Stimulated activated CD4-positive, alpha-beta T cell treated with anti-CD3 and anti-CD28 coated beads, Interleukin-1b, Interleukin-23, amount 100 ng/mL, for 24 hours (primary cell): ENCODE measurements around the gene AFF3.

Experiments used
- DNase-seq, 4 experiments: peaks; one replicate each; pipeline ENCODE4 v3.0.0-alpha.2; 2020; ENCODE audit warnings: low read depth in 4 of 4, low spot score in 1 of 4

Gene AFF3

GRCh38 chr2:100011272-100011731, 131.1 kb downstream of the AFF3 start:
- no peak for DNase-seq

- DNase-seq, result no peak
Observed at GRCh38 chr2:100010606-100011005, 131.8 kb downstream of the AFF3 start.

GRCh38 chr2:100009743-100010142, 132.6 kb downstream of the AFF3 start:
- no peak for DNase-seq

DNA sequence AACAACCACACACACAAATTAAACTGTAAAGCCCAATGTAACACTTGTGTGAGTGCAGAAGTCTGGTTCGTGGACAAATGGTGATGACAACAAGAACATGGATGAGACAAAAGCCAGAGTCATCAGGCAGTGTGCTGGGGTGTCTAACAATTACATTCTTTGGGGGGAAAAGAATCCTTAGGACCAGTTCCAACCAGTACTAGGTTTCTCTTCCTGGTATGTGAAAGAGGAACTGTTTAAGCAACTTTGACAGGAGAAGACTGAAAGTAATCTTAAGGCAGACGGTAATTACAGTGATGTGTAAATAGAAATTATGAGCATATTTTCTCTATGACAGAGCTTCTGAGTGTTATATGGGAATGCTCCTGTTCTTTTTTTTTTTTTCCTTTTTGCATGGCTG, 133.4 kb downstream of the AFF3 start:
- no peak for DNase-seq

- DNase-seq, result no peak
Observed at GRCh38 chr2:100006516-100006915, 135.9 kb downstream of the AFF3 start.

DNA sequence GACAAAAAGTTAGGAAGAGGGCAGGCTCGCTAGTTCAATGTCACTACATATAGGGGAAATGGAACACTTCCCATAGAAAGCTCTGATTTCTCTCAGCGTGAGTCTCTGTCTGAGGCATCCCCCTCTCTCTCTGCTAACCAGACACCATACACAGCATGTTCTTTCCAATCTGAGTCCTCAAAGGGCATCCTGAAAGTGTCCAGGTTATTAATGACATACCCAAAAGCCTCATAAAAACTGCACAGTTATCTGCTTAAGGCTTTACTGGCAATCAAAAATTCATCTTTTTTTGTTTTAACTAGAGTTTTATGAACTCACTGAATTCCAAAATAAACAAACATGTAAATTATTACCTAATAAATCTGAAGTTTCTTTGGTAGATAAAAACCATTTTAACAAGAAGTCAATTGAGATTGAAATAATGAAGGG, 137.4 kb downstream of the AFF3 start:
- no peak for DNase-seq

DNA sequence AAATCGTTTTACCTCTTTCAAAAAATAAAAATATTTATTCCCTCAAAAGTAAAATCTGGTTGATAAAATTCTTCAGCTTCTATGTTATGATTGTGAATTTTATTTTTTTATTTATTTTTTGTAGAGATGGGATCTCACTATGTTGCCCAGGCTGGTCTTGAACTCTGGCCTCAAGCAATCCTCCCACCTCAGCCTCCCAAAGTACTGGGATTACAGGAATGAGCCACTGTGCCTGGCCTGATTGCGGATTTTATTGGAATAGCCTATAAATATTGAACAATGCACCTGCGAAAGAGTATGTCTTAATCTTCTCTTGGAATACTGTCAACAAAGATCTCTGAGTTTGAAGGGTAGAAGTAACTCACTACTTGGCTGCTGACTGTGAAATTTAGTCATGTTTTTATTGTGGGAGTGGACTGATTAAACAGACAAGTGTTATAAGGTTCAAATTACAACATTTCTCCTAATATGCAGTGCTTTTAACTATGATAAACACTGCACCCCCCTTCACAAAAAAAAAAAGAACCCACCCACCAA, 138.0 kb downstream of the AFF3 start:
- no peak for DNase-seq

DNA sequence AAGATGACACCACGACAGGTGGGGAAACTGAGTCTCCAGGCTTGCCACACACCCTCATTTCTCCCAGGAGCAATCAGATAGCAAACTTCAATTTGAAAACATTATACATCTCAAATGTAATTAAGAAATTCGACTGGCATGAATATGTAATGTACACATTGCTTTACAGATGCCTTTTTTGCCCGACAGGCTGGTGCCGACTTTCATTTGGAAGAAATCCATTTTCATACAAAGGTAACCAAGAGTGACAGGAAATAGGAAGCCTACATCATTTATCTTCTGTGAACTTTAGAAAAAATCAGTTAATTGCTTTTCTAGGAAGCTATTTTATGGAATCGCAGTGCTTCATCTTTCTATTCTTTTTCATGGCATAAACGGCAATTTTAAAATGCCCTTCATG, 140.3 kb downstream of the AFF3 start:
- no peak for DNase-seq

- no peak for DNase-seq
Observed at GRCh38 chr2:100000915-100001707, 141.3 kb downstream of the AFF3 start.

DNA sequence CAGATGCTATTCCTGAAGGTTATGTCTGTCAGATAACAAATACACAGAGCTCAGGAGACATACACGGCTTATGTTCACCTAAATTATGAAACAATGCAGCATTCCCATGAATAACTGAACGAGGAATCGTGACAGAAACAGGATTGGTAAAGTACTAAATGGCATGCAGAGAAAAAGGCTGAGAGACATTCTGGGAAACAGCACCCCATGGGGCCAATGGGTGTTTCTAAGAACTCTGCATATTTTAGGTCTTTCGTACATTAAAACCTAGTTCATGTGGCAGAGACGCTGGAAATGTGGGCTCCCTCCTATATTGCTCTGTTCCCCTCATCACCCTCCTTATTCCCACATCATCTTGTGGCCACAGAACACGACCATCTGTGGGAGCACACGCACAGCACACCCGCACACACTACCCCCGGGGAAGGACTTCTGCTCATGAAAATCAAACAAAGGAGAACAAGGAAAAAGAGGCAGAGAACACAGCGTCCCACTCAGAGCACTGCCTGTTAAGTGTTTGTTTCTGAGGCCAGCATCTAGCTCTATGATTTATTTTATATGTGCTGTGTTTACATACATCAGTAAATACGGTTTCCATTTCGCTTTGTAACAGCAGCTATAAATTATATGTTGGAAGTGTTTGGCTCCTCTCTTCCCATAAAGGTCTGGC, 143.6 kb downstream of the AFF3 start:
- no peak for DNase-seq

- no peak for DNase-seq
Observed at GRCh38 chr2:99989905-99990304, 152.5 kb downstream of the AFF3 start.

DNA sequence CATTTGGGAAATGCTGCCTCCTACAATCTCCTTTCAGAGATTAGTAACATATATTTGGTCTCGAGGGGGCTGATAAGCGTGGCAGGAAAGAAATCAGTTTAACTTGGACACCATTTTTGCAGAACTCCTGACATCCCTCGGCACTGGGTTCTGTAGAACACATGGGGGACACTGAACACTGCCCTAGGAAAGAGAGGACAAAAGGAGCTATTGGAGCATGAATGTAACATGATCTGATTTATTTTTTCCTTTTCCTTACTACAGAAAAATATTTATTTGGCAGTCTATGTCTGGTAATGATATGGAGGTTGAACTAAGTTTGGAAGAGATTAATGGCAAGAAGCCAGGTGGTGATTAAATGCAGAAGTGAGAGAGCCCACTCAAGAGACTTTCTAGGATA, 153.8 kb downstream of the AFF3 start:
- no peak for DNase-seq

DNA sequence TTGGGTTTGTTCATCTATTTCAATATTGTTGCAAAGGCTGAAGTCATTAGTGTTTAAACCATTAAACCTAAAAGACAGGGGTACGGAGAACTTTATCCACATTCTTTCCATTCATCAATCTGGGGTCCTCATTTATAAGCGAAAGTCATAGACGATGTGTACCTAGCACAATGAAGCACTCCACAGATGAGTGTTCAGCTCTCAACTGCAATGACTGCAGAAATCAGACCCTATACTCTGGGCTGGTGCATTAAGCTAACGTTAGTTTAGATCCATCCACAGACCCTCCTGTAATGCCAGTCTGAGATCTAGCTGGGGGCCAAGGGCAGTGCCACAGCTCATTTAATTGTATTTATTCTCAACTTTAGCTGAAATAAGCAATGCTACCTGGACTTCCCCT, 155.2 kb downstream of the AFF3 start:
- DNase-seq, result no peak

DNA sequence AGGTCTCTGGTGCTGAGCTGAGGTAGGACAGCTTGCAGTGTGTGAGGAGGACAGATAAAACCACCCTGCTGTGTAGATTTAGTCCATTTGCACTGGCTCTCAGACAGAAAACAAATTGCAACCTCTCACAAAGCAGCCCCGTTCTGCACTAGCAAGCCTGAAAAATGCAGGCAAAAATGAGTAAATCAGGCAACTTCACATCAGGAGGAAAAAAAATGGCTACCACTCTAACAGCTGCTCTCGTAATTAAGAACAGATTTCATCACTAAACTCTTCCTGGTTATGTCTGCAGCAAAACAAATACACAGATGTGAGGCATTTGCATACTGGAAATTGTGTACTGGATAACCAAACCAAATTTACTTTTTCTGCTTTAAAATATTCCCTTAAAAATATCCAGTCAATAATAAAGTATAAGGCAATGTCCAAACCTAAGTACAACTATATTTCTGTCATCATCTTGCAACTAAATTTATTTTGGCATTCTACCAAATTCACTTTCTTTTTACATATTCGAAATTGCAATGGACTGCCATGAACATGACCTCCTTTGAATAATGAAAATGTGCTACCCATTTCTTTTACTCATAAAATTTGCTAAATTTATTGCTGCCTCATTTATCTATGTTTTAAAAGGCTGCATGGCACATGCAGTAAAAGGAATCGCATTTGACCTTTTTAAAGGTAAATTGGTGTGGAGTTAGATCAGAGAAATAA, 157.4 kb downstream of the AFF3 start:
- no peak for DNase-seq

DNA sequence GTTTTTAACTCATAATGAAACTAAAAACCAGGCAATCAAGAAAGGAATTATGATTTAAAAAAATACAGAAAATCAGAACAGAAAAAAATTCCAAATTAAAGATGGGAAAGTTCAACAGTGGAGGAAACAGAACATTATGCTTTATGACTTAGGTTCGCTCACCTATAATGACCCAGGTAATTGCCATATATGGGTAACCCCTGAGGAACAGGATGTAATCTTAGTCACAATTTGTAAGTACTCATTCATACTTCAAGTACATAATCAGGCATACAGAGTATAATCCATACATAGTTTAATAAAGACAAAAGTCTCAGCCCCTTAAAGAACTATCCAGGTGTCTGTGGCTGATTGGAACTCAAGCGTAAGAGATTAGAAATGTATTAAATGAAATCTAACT, 159.6 kb downstream of the AFF3 start:
- no peak for DNase-seq

DNA sequence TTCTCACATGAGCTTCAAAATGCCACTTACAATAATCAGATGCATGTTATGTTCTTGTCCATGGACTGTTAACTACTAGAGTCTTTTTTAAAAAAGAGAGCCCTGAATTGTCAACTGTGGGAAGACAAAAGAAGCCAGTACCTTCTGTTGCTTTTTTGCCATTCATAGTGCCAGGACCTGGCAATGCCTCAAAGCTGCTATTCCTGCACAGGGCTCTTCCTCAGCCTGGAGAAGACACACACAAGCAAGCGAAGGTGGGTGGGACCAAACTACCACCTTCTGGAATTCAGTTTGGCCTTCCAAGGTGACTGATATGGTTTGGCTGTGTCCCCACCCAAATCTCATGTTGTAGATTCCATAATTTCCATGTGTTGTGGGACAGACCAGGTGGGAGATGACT, 160.6 kb downstream of the AFF3 start:
- DNase-seq, result no peak

- no peak for DNase-seq
Observed at GRCh38 chr2:99980176-99980575, 162.2 kb downstream of the AFF3 start.

DNA sequence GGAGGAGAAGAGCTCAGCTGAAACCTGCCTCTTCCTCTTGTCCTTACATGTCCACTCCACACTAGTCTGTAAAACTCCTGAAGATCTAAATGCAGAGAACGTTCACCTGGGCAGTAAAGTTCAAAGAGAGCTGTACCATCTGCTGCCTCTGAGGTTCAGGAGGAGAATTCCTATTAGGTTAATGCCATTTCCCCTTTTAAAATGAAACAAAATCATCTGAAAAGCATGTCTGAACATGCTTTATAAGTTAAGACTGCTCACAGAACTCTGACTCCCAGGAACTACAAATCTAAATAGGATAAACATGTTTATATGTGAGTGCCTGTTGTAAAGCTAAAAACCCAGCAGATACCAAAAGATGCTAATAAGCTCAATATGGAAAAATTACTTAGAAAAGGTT, 164.4 kb downstream of the AFF3 start:
- no peak for DNase-seq

DNA sequence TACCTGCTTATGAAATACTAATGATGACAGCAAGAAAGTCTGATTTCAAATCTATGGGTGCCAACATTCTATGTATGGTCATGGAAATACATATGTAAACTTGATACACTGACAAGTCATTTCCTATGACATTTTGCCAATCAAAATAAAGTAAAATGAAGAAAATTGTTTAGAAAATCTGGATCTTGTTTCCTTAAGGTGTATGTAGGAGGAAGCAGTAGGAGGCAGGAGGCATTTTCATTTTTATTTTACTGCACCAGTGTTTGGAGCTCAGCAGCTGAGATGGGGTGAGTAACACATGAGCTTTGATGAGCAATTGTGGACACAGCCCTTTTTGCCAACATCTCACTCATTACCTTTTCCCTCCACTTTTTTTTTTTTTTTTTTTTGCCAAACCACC, 167.0 kb downstream of the AFF3 start:
- no peak for DNase-seq

DNA sequence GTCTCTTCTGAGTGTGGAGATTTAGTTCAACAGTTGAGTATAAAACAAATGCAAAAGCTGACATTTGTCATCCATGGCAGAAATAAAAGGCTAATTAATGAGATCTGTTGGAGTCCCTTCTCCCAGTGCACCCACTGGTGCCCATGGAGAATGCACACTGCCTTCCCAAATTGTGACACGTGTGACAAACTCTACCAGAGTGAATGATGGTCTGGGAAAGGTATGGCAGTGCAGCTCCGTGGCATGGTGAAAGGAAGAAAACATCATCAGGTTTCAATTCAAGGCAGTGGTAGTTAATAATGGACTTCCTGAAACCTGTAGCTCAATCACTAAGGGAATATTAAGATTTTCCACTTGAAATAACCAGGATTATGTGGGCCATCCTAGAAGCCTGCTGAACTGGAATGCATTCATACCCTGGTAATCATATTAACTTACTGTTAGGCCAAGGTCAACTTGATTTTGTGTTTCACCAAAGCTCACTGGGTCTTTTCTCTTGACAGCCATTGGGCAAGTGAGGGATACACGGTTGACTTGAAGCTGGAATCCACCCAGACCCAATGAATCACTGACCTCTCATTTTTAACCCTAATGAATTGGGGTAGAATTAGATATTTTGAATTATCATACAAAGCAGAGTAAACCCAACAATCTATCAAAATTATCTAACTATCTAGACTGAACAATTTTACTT, 167.6 kb downstream of the AFF3 start:
- DNase-seq, result no peak

DNA sequence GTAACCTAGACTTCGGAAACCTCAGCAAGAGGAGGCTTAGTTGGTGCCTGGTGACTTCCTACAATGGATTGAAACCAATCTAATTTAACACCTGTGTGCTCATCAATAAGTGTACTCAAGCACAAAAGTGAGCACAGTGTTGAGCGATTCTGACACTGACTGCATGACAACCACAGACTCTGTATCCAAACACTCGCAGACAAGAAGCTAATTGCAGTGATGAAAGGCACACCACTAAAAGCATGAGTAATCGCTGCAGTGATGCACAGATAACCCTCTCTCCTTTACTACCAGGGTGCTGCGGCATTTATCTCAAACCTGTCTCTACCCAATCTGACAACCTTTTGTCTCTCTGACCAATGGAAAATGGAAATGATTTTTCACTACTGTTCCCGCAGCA, 168.1 kb downstream of the AFF3 start:
- no peak for DNase-seq
